GM12801 (cell line): ENCODE data around the gene PRELP.

Experiments
- CTCF ChIP-seq: IDR thresholded peaks from one replicate; pipeline ENCODE4 v1.5.1; 2011; ENCODE audit warnings: control low read depth; ENCODE audit not compliant: insufficient read length; ENCODE audit errors: extremely low read depth

PRELP gene

GRCh38 chr1:203527013-203527412 is 51.4 kb downstream of the PRELP start:
- TF ChIP-seq CTCF, result no peak

- no peak for TF ChIP-seq CTCF
Observed at GRCh38 chr1:203528063-203528462, 52.5 kb downstream of the PRELP start.

GRCh38 chr1:203528976-203529835 is 53.6 kb downstream of the PRELP start:
- no peak for TF ChIP-seq CTCF

GRCh38 chr1:203531063-203531462 is 55.5 kb downstream of the PRELP start:
- TF ChIP-seq CTCF, result no peak

GRCh38 chr1:203534012-203534411 is 58.4 kb downstream of the PRELP start:
- no peak for TF ChIP-seq CTCF

- TF ChIP-seq CTCF, result no peak
Observed at GRCh38 chr1:203534526-203534925, 58.9 kb downstream of the PRELP start.

GRCh38 chr1:203536575-203536974 is 61.0 kb downstream of the PRELP start:
- no peak for TF ChIP-seq CTCF
